Epithelial cell of esophagus (primary cell): ENCODE measurements around the gene ABCA3.

Experiments
- DNase-seq: peaks from one replicate; pipeline ENCODE4 v3.0.0; 2010; ENCODE audit warnings: low read depth
- H3K4me3 ChIP-seq: 2 replicates; pipeline ENCODE4 v1.5.1; 2011; ENCODE audit warnings: mild to moderate bottlenecking, low read length, control low read depth
- CTCF ChIP-seq: IDR thresholded peaks from 2 replicates; pipeline ENCODE4 v1.5.1; 2011; ENCODE audit warnings: low read depth, mild to moderate bottlenecking, low read length, control low read depth, inconsistent platforms; ENCODE audit not compliant: insufficient read depth; ENCODE audit errors: missing control alignments

Gene ABCA3

GRCh38 chr16:2383501-2383900 lies 43.0 kb upstream of the ABCA3 start:
- TF ChIP-seq CTCF, result no peak
- no peak for DNase-seq
- H3K4me3 ChIP-seq, result no peak overlapping the region

- no peak for TF ChIP-seq CTCF
- DNase-seq, result no peak
Observed at GRCh38 chr16:2374644-2375043, 34.1 kb upstream of the ABCA3 start.

GRCh38 chr16:2373176-2373575 lies 32.6 kb upstream of the ABCA3 start:
- no peak overlapping the region for H3K4me3 ChIP-seq
- DNase-seq, result no peak
- TF ChIP-seq CTCF, result no peak

More at GRCh38 chr16:2374644-2375043, 34.1 kb upstream of the ABCA3 start:
- H3K4me3 ChIP-seq, result no peak overlapping the region

GRCh38 chr16:2372684-2373083 lies 32.2 kb upstream of the ABCA3 start:
- no peak for TF ChIP-seq CTCF
- no peak overlapping the region for H3K4me3 ChIP-seq
- DNase-seq, result no peak

- TF ChIP-seq CTCF, result no peak
- no peak for DNase-seq
- no peak overlapping the region for H3K4me3 ChIP-seq
Observed at GRCh38 chr16:2371421-2371820, 30.9 kb upstream of the ABCA3 start.

- H3K4me3 ChIP-seq, result no peak overlapping the region
- DNase-seq, result peak; percentile 15
- TF ChIP-seq CTCF, result no peak
Observed at GRCh38 chr16:2370721-2371120, 30.2 kb upstream of the ABCA3 start.

- no peak for TF ChIP-seq CTCF
- H3K4me3 ChIP-seq, result no peak overlapping the region
- DNase-seq, result no peak
Observed at GRCh38 chr16:2366660-2367309, 26.3 kb upstream of the ABCA3 start.
